A549 (cell line): ENCODE data around the gene GRK5. TPM values are rescaled to one million over a fixed set of nuclear protein-coding genes. Genes with fewer than 3 reads are reported as not detected.

Source experiments
- ATAC-seq, 2 experiments: fragments of 200-7000 bp in 1 of 2; fragments of >200 bp in 1 of 2; cut with Nextera tagmentation in 1 of 2; cut with Tn5 transposase in 1 of 2; 3 replicates each; pipeline versions ENCODE4 v1.8.0 to v1.9.1; 2018 to 2020; ENCODE audit warnings: mild to moderate bottlenecking in 1 of 2, moderate library complexity in 1 of 2
- CTCF ChIA-PET: fragments of 300-600 bp; sonication (Branson Sonifier 250); formaldehyde crosslinking; extraction: SDS; loops from one replicate; lab custom pipeline; 2021; ENCODE audit warnings: antibody characterized with exemption, inconsistent platforms; lab: Yijun Ruan, JAX
- POLR2A ChIA-PET: fragments of 350-600 bp; formaldehyde crosslinking; extraction: SDS; loops from one replicate; lab custom pipeline; 2021; ENCODE audit warnings: antibody characterized with exemption, inconsistent platforms; lab: Yijun Ruan, JAX
- DNase-seq, 2 experiments: peaks; one replicate each; pipeline versions ENCODE4 v3.0.0 to v3.0.0-alpha.2; 2011 to 2016; ENCODE audit warnings: low read depth in 1 of 2, low spot score in 1 of 2
- FAIRE-seq: peaks from 2 replicates; lab custom pipeline; 2011; peaks lifted over from hg19 to GRCh38; lab: Jason Lieb, UNC
- H3K27ac ChIP-seq, 2 experiments: fragments of >200 bp; sonication (Bioruptor Twin); formaldehyde crosslinking; 3 replicates each; pipeline ENCODE4 v1.5.1; 2016 to 2017
- H3K4me1 ChIP-seq: fragments of >200 bp; sonication (Bioruptor Twin); formaldehyde crosslinking; 3 replicates; pipeline ENCODE4 v1.6.1; 2016
- H3K4me2 ChIP-seq: fragments of >200 bp; sonication (Bioruptor Twin); formaldehyde crosslinking; 3 replicates; pipeline ENCODE4 v1.6.1; 2016
- H3K4me3 ChIP-seq: fragments of >200 bp; sonication (Bioruptor Twin); formaldehyde crosslinking; 3 replicates; pipeline ENCODE4 v1.5.1; 2016
- H3K9me3 ChIP-seq: fragments of >200 bp; sonication (Bioruptor Twin); formaldehyde crosslinking; 3 replicates; pipeline ENCODE4 v1.6.1; 2016
- ATOH8 ChIP-seq: fragments of 250-450 bp; sonication (Bioruptor Pico); IDR thresholded peaks from 2 replicates; pipeline ENCODE4 v1.5.0; 2020; ENCODE audit warnings: low read depth, mild to moderate bottlenecking, moderate library complexity
- EHMT2 ChIP-seq: fragments of 200-600 bp; sonication (generic); IDR thresholded peaks from 2 replicates; pipeline ENCODE4 v1.6.1; 2016; ENCODE audit warnings: antibody characterized with exemption, low read depth, mild to moderate bottlenecking, moderate library complexity
- FOSL2 ChIP-seq, 2 experiments: fragments of 450-650 bp in 1 of 2; fragments of >200 bp in 1 of 2; sonication (Bioruptor Twin) in 1 of 2; formaldehyde crosslinking; IDR thresholded peaks; 2 replicates each; pipeline versions ENCODE4 v1.5.0 to v1.6.1; 2016 to 2020; ENCODE audit warnings: mild to moderate bottlenecking in 1 of 2, moderate library complexity in 1 of 2
- GATA3 ChIP-seq: IDR thresholded peaks from 2 replicates; pipeline ENCODE4 v1.6.1; 2012; ENCODE audit warnings: borderline replicate concordance
- HEYL ChIP-seq: fragments of 250-450 bp; sonication (Bioruptor Pico); IDR thresholded peaks from 2 replicates; pipeline ENCODE4 v1.8.0; 2021; ENCODE audit warnings: mild to moderate bottlenecking, moderate library complexity
- HOXB5 ChIP-seq: fragments of 250-450 bp; sonication (Bioruptor Pico); IDR thresholded peaks from 2 replicates; pipeline ENCODE4 v1.5.0; 2020; ENCODE audit warnings: mild to moderate bottlenecking, moderate library complexity
- KDM1A ChIP-seq: fragments of 200-600 bp; sonication (generic); IDR thresholded peaks from 2 replicates; pipeline ENCODE4 v1.6.1; 2016; ENCODE audit warnings: low read depth, mild to moderate bottlenecking
- MAFK ChIP-seq: fragments of 450-650 bp; IDR thresholded peaks from 2 replicates; pipeline ENCODE4 v1.6.1; 2014; ENCODE audit not compliant: partially characterized antibody
- MAZ ChIP-seq: fragments of 150-350 bp; IDR thresholded peaks from 2 replicates; pipeline ENCODE4 v1.6.1; 2014; ENCODE audit warnings: antibody characterized with exemption, low read depth, low read length, borderline replicate concordance
- NFE2L2 ChIP-seq: fragments of 150-350 bp; conservative IDR thresholded peaks from 2 replicates; pipeline ENCODE4 v1.6.1; 2014; ENCODE audit warnings: low read length
- RCOR1 ChIP-seq: fragments of 150-350 bp; IDR thresholded peaks from 2 replicates; pipeline ENCODE4 v1.6.1; 2014; ENCODE audit warnings: antibody characterized with exemption, low read length, low read depth
- SMC3 ChIP-seq: fragments of >200 bp; sonication (Bioruptor Twin); formaldehyde crosslinking; IDR thresholded peaks from 3 replicates; pipeline ENCODE4 v1.6.1; 2018; ENCODE audit warnings: inconsistent platforms
- SREBF2 ChIP-seq: fragments of 450-650 bp; IDR thresholded peaks from 2 replicates; pipeline ENCODE4 v1.6.1; 2014; ENCODE audit warnings: mild to moderate bottlenecking, moderate library complexity
- TP53 ChIP-seq: fragments of 250-450 bp; sonication (Bioruptor Pico); IDR thresholded peaks from 2 replicates; pipeline ENCODE4 v1.5.0; 2021; ENCODE audit warnings: mild to moderate bottlenecking, moderate library complexity
- ZFP36 ChIP-seq: fragments of 450-650 bp; IDR thresholded peaks from 2 replicates; pipeline ENCODE4 v1.6.1; 2014; ENCODE audit warnings: borderline replicate concordance; ENCODE audit not compliant: partially characterized antibody
- ZNF302 ChIP-seq: fragments of 250-450 bp; sonication (Bioruptor Pico); IDR thresholded peaks from 2 replicates; pipeline ENCODE4 v1.9.0; 2021; ENCODE audit warnings: inconsistent platforms, mild to moderate bottlenecking, moderate library complexity
- ZSCAN20 ChIP-seq: fragments of 250-450 bp; sonication (Bioruptor Pico); IDR thresholded peaks from 2 replicates; pipeline ENCODE4 v1.8.0; 2022; ENCODE audit warnings: mild to moderate bottlenecking, moderate library complexity
- WGBS: methylation state at CpG from one replicate; pipeline ENCODE4 v1.1.6; 2017; ENCODE audit errors: missing lambda C conversion rate; 5-methylcytosine and 5-hydroxymethylcytosine counted together
- polyA plus RNA-seq, 4 experiments: library from polyadenylated mRNA; depleted of rRNA in 3 of 4; stranded (reverse); fragments of >200 nt; fragmentation: RNase III in 1 of 4; extraction: RNeasy Plus Mini Kit Qiagen cat#74134 plus additional on column Dnase treatment in 1 of 4; gene quantifications; 2 replicates in 3 of 4; 3 replicates in 1 of 4; pipeline ENCODE4 v1.2.3, GENCODE V29; 2011 to 2017

GRK5 gene
- polyA plus RNA-seq, 2 of the 4 experiments (the other 2 are of a cell fraction), result 5.0 to 7.9 TPM

- no peak for TF ChIP-seq TP53 (CRISPR knock-in tag)
- TF ChIP-seq SMC3, result peak; percentile 97
- no peak for TF ChIP-seq MAFK
Observed at GRCh38 chr10:119416855-119417254, 209.5 kb downstream of the GRK5 start (continued).

- H3K27ac ChIP-seq, result no peak overlapping the region
- TF ChIP-seq NFE2L2 (no peak), SREBF2 (no peak)
- ChIA-PET CTCF (interaction anchor here (0.7 to 11.0 kb wide), 22 partner anchors 9 to 685 kb away, joined by 3 to 283 read pairs (median 4); partner anchors contain the start of gene GRK5), POLR2A (interaction anchor here (1.4 kb wide), 1 partner anchor 211 kb away, joined by 6 read pairs; the partner anchor contains the start of gene GRK5)
- H3K4me1 ChIP-seq, result no peaks in the 10 kb centered on the region
- FAIRE-seq (no peak), ATAC-seq (no peak), DNase-seq (no peak)
- H3K4me2 ChIP-seq, result no peak overlapping the region
- WGBS, result 72% methylated on average over 9 of the region's 9 CpGs
- no peak overlapping the region for H3K4me3 ChIP-seq
- H3K9me3 ChIP-seq, result no peaks in the 10 kb centered on the region
Observed at GRCh38 chr10:119417852-119418251, 210.5 kb downstream of the GRK5 start.

- no peak for FAIRE-seq
Observed at GRCh38 chr10:119418362-119418761, 211.0 kb downstream of the GRK5 start.

DNA sequence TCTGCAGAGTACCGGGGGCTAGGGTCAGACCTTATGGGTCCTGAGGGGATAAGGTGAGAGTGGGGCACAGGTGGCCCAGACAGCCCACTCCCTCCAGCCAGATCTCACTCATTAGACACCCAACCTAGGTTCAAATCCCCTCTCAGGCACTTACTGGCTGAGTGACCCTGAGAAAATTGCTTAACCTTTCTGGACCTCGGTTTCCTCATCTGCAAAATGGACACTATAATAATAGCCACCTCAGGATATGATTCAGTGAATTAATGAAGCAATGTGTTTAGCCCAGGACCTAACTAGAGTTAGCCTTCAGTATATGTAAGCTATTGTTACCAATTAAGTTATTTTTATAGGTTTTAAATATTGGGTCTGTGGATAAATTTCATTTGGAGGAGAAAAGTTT is 212.6 kb downstream of the GRK5 start:
- no peaks in the 10 kb centered on the region for H3K9me3 ChIP-seq
- H3K4me1 ChIP-seq, result no peaks in the 10 kb centered on the region
- CTCF ChIA-PET, result interaction anchor here (0.7 to 11.0 kb wide), 6 partner anchors 10 to 218 kb away, joined by 4 to 283 read pairs (median 13); partner anchors contain the start of gene GRK5
- 61% methylated on average over 2 of the region's 2 CpGs for WGBS
- TF ChIP-seq FOSL2 (IDR thresholded peaks at IDR 0.05) (no peak), FOSL2 (CRISPR knock-in tag; IDR thresholded peaks at IDR 0.05) (no peak), KDM1A (0 out of 2 replicates have a peak, but pooled peaks have one; percentile 44), HOXB5 (no peak), GATA3 (no peak)
- TF ChIP-seq, all 56 proteins: peak for 1
- DNase-seq (no peak), ATAC-seq (no peak), FAIRE-seq (no peak)
- H3K27ac ChIP-seq, result no peak overlapping the region
- H3K4me2 ChIP-seq, result no peak overlapping the region
- no peak overlapping the region for H3K4me3 ChIP-seq
- POLR2A ChIA-PET, result no interaction called here

More at GRCh38 chr10:119418362-119418761, 211.0 kb downstream of the GRK5 start:
- Histone ChIP-seq H3K9me3 (no peaks in the 10 kb centered on the region), H3K27ac (no peak overlapping the region), H3K4me1 (no peaks in the 10 kb centered on the region), H3K4me3 (no peak overlapping the region), H3K4me2 (no peak overlapping the region)
- DNase-seq (no peak), ATAC-seq (peak; percentile 38 to 49; a peak in 3 of 6 replicates)
- TF ChIP-seq ZNF302 (CRISPR knock-in tag), result no peak
- no peak for TF ChIP-seq MAZ
- TF ChIP-seq EHMT2, result no peak
- TF ChIP-seq HOXB5, result no peak
- no peak for TF ChIP-seq ATOH8
- no peak for TF ChIP-seq RCOR1
- TF ChIP-seq MAFK, result no peak
- WGBS, result 56% methylated on average over 4 of the region's 4 CpGs
- ChIA-PET POLR2A (interaction anchor here (1.4 kb wide), 1 partner anchor 212 kb away, joined by 6 read pairs; the partner anchor contains the start of gene GRK5), CTCF (interaction anchor here (0.7 to 11.0 kb wide), 21 partner anchors 10 to 266 kb away, joined by 3 to 283 read pairs (median 4); partner anchors contain the start of gene GRK5)

DNA sequence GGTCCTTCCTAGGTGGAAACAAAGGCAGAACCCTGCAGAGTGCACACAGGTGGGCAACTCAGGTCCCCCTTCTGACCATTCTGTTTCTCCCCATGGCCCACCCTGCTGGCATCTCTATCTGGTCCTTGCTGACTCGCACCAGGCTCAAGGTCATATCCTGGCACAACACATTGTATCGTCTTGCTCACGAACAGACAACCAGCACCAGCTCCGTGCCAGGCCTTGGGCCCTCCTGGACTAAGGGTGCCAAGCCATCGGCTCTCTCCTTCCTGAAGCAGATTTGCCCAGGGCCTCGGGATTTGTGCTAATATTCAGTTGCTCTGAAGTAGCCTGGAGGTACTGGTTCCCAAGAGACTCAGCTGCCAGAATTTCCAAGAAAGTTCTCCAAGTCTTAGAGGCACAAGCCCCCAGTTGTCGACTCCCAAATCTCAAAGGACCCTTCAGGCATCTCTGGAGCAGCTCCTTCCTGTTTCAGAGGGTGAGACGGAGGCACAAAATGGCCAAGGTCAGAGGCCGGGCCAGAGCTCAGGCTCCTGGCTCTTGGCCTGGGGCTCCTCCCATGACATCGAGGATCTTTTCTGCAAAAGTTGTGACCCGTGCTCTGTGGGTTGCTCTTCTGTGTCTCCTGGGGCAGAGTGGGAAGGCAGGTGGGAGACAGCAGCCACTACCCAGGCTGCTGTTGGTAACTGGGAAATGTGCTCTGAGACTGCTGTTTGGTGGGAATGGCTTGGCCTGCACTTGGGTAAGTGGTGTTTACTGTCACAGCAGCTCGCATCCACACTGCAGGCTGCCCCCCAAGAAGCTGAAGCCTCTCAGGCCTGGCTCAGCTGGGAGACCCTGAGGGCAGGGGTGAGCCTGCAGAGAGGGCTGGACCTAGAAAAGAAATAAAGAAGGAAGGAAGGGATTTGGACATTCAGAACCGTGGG is 213.8 kb downstream of the GRK5 start:
- Histone ChIP-seq H3K9me3 (no peaks in the 10 kb centered on the region), H3K27ac (no peak overlapping the region), H3K4me2 (no peak overlapping the region), H3K4me3 (no peak overlapping the region), H3K4me1 (no peaks in the 10 kb centered on the region)
- TF ChIP-seq ZFP36, result no peak
- no peak for TF ChIP-seq HEYL (CRISPR knock-in tag)
- no peak for TF ChIP-seq ZSCAN20 (CRISPR knock-in tag)
- no peak for DNase-seq
- ChIA-PET CTCF (interaction anchor here (1.1 to 11.0 kb wide), 6 partner anchors 11 to 222 kb away, joined by 4 to 102 read pairs (median 18); partner anchors contain the start of genes GRK5 and RGS10), POLR2A (interaction anchor here (1.3 kb wide), 1 partner anchor 214 kb away, joined by 4 read pairs; the partner anchor contains the start of gene GRK5)
- FAIRE-seq, result no peak
- 78% methylated on average over 12 of the region's 13 CpGs for WGBS
- ATAC-seq, result no peak
